HCT116 (cell line): ENCODE data around the gene SAMSN1.

Source experiments
- ATF3 ChIP-seq: IDR thresholded peaks from 2 replicates; pipeline ENCODE4 v1.6.1; 2012
- CTCF ChIP-seq, 3 experiments: fragments of 200-600 bp in 1 of 3; sonication (generic) in 1 of 3; IDR thresholded peaks in 2 of 3; conservative IDR thresholded peaks in 1 of 3; 2 replicates each; pipeline ENCODE4 v1.5.1; 2012 to 2017; ENCODE audit warnings: low read depth in 2 of 3, low read length in 2 of 3, antibody characterized with exemption in 1 of 3, borderline replicate concordance in 1 of 3, control low read depth in 1 of 3, mild to moderate bottlenecking in 1 of 3, mixed read lengths in 1 of 3, mixed run types in 1 of 3, moderate library complexity in 1 of 3; ENCODE audit not compliant: insufficient read depth in 1 of 3
- EZH2 ChIP-seq: fragments of 200-600 bp; sonication (generic); IDR thresholded peaks from 2 replicates; pipeline ENCODE4 v1.6.1; 2017; ENCODE audit warnings: antibody characterized with exemption, mixed run types
- EZH2phosphoT487 ChIP-seq: fragments of 200-600 bp; IDR thresholded peaks from 2 replicates; pipeline ENCODE4 v1.6.1; 2018; ENCODE audit warnings: antibody characterized with exemption, borderline replicate concordance
- FOSL1 ChIP-seq: IDR thresholded peaks from 2 replicates; pipeline ENCODE4 v1.6.1; 2012; ENCODE audit warnings: low read depth
- MAX ChIP-seq: IDR thresholded peaks from 2 replicates; pipeline ENCODE4 v1.6.1; 2012
- POLR2A ChIP-seq: IDR thresholded peaks from 2 replicates; pipeline ENCODE4 v1.7.0; 2011; ENCODE audit warnings: borderline replicate concordance; ENCODE audit not compliant: insufficient read depth, insufficient read length; ENCODE audit errors: extremely low read depth
- POLR2AphosphoS5 ChIP-seq: IDR thresholded peaks from 2 replicates; pipeline ENCODE4 v1.6.1; 2011; ENCODE audit warnings: mild to moderate bottlenecking, low read depth, low read length, moderate library complexity
- RAD21 ChIP-seq: IDR thresholded peaks from 2 replicates; pipeline ENCODE4 v1.6.1; 2012; ENCODE audit warnings: low read depth, mild to moderate bottlenecking
- REST ChIP-seq: IDR thresholded peaks from 2 replicates; pipeline ENCODE4 v1.6.1; 2012; ENCODE audit warnings: low read depth
- SIN3A ChIP-seq: IDR thresholded peaks from 2 replicates; pipeline ENCODE4 v1.6.1; 2012; ENCODE audit warnings: low read depth
- SP1 ChIP-seq: IDR thresholded peaks from 2 replicates; pipeline ENCODE4 v1.6.1; 2012; ENCODE audit warnings: low read depth
- SRF ChIP-seq: IDR thresholded peaks from 2 replicates; pipeline ENCODE4 v1.6.1; 2012; ENCODE audit warnings: low read depth
- TCF7L2 ChIP-seq: IDR thresholded peaks from 2 replicates; pipeline ENCODE4 v1.7.0; 2011; ENCODE audit warnings: borderline replicate concordance, inconsistent platforms; ENCODE audit not compliant: insufficient read depth, insufficient read length; ENCODE audit errors: extremely low read depth

GRCh38 chr21:14554948-14555347 is 8.8 kb upstream of the SAMSN1 start:
- no peak for TF ChIP-seq SIN3A
- no peak for TF ChIP-seq POLR2AphosphoS5
- no peak for TF ChIP-seq FOSL1
- no peak for TF ChIP-seq REST
- no peak for TF ChIP-seq RAD21
- no peak for TF ChIP-seq CTCF (IDR thresholded peaks at IDR 0.05 in 2 of 3, conservative IDR thresholded peaks at IDR 0.05 in 1 of 3; ENCODE audit: borderline replicate concordance in 1 of 3, insufficient read depth in 1 of 3, low read depth in 2 of 3, low read length in 2 of 3)
- no peak for TF ChIP-seq EZH2phosphoT487
- no peak for TF ChIP-seq ATF3
- TF ChIP-seq POLR2A: no peak
- TF ChIP-seq MAX: no peak
- TF ChIP-seq EZH2: no peak
- TF ChIP-seq TCF7L2: no peak
- TF ChIP-seq SP1: no peak
- no peak for TF ChIP-seq SRF
